HepG2 (cell line): ENCODE data around the gene PCBP4. TPM values are rescaled to one million over a fixed set of nuclear protein-coding genes. Genes with fewer than 3 reads are reported as not detected.

ENCODE experiments used
- FOXM1 ChIP-seq: sonication (generic); formaldehyde crosslinking; IDR thresholded peaks from 2 replicates; pipeline ENCODE4 v1.5.0; 2020; ENCODE audit warnings: missing genetic modification reagents
- HCFC1 ChIP-seq: fragments of 150-350 bp; IDR thresholded peaks from 2 replicates; pipeline ENCODE4 v1.6.1; 2014; ENCODE audit warnings: low read depth, low read length
- HOXA5 ChIP-seq: sonication (generic); formaldehyde crosslinking; IDR thresholded peaks from 2 replicates; pipeline ENCODE4 v1.4.0; 2020; ENCODE audit warnings: missing genetic modification reagents
- MXI1 ChIP-seq: IDR thresholded peaks from 3 replicates; pipeline ENCODE4 v1.6.1; 2012; ENCODE audit warnings: low read depth, low read length, inconsistent platforms, borderline replicate concordance
- NFRKB ChIP-seq: fragments of 450-650 bp; IDR thresholded peaks from 2 replicates; pipeline ENCODE4 v1.6.1; 2017
- PPARG ChIP-seq: conservative IDR thresholded peaks from 2 replicates; pipeline ENCODE4 v1.6.1; 2016; ENCODE audit warnings: missing biosample characterization, missing genetic modification reagents
- SNRNP70 ChIP-seq: fragments of 200-400 bp; formaldehyde crosslinking; IDR thresholded peaks from 2 replicates; pipeline ENCODE4 v1.6.1; 2017; ENCODE audit warnings: mild to moderate bottlenecking, low read depth, low read length, moderate library complexity
- ZBTB7A ChIP-seq: sonication (generic); formaldehyde crosslinking; IDR thresholded peaks from 2 replicates; pipeline ENCODE4 v1.8.0; 2022; ENCODE audit warnings: mild to moderate bottlenecking, missing genetic modification reagents
- ZNF160 ChIP-seq: sonication (generic); formaldehyde crosslinking; IDR thresholded peaks from 2 replicates; pipeline ENCODE4 v1.8.0; 2022; ENCODE audit warnings: mild to moderate bottlenecking, inconsistent platforms, missing genetic modification reagents
- ZNF350 ChIP-seq: sonication (generic); formaldehyde crosslinking; IDR thresholded peaks from 2 replicates; pipeline ENCODE4 v1.4.0; 2020; ENCODE audit warnings: mild to moderate bottlenecking, low read depth, missing genetic modification reagents, borderline replicate concordance
- ZNF460 ChIP-seq: sonication (generic); formaldehyde crosslinking; IDR thresholded peaks from 2 replicates; pipeline ENCODE4 v1.5.1; 2020; ENCODE audit warnings: missing genetic modification reagents, mild to moderate bottlenecking, borderline replicate concordance
- ZNF629 ChIP-seq: sonication (generic); formaldehyde crosslinking; conservative IDR thresholded peaks from 2 replicates; pipeline ENCODE4 v1.5.0; 2020; ENCODE audit warnings: missing genetic modification reagents
- ZNF644 ChIP-seq: IDR thresholded peaks from 2 replicates; pipeline ENCODE4 v1.6.1; 2016; ENCODE audit warnings: low read depth
- ZNF737 ChIP-seq: sonication (generic); formaldehyde crosslinking; IDR thresholded peaks from 2 replicates; pipeline ENCODE4 v1.5.0; 2020; ENCODE audit warnings: missing genetic modification reagents, mild to moderate bottlenecking, borderline replicate concordance
- ZSCAN9 ChIP-seq: IDR thresholded peaks from 2 replicates; pipeline ENCODE4 v1.6.1; 2016; ENCODE audit warnings: borderline replicate concordance
- polyA plus RNA-seq, 8 experiments: library from polyadenylated mRNA; depleted of rRNA in 3 of 8; stranded (reverse) in 7 of 8; unstranded in 1 of 8; fragments of >200 nt; fragmentation: Illumina TruSeq in 4 of 8; extraction: Trizol in 4 of 8; gene quantifications; 2 replicates each; pipeline versions ENCODE4 v1.2.1 to v1.2.3, GENCODE V29; 2011 to 2016; ENCODE audit warnings: low read depth in 4 of 8, missing spikeins in 1 of 8, mixed read lengths in 1 of 8; ENCODE audit not compliant: insufficient read depth in 1 of 8
- total RNA-seq, 5 experiments: library from RNA; depleted of rRNA; stranded (reverse); fragments of >200 nt; fragmentation: Illumina TruSeq; extraction: Trizol; gene quantifications; 2 replicates each; pipeline ENCODE4 v1.2.3, GENCODE V29; 2016; ENCODE audit warnings: low read depth in 1 of 5
- TF ChIP-seq, protein P1 (sequence below): sonication (generic); formaldehyde crosslinking; IDR thresholded peaks from 2 replicates; pipeline ENCODE4 v1.4.0; 2020; ENCODE audit warnings: missing genetic modification reagents
- TF ChIP-seq, protein P2 (sequence below): IDR thresholded peaks from 2 replicates; pipeline ENCODE4 v1.6.1; 2016; ENCODE audit warnings: low read depth, control low read depth
- TF ChIP-seq, protein P3 (sequence below): sonication (generic); formaldehyde crosslinking; IDR thresholded peaks from 2 replicates; pipeline ENCODE4 v1.5.0; 2020; ENCODE audit warnings: missing genetic modification reagents
- TF ChIP-seq, protein P4 (sequence below): sonication (generic); formaldehyde crosslinking; IDR thresholded peaks from 2 replicates; pipeline ENCODE4 v1.9.0; 2021; ENCODE audit warnings: mild to moderate bottlenecking, missing genetic modification reagents

Gene PCBP4
- total and polyA plus RNA-seq, 2 of the 13 experiments (the other 11 are each of a cell fraction or from before 2014, with no cell fraction given): 36.8 to 51.3 TPM

DNA sequence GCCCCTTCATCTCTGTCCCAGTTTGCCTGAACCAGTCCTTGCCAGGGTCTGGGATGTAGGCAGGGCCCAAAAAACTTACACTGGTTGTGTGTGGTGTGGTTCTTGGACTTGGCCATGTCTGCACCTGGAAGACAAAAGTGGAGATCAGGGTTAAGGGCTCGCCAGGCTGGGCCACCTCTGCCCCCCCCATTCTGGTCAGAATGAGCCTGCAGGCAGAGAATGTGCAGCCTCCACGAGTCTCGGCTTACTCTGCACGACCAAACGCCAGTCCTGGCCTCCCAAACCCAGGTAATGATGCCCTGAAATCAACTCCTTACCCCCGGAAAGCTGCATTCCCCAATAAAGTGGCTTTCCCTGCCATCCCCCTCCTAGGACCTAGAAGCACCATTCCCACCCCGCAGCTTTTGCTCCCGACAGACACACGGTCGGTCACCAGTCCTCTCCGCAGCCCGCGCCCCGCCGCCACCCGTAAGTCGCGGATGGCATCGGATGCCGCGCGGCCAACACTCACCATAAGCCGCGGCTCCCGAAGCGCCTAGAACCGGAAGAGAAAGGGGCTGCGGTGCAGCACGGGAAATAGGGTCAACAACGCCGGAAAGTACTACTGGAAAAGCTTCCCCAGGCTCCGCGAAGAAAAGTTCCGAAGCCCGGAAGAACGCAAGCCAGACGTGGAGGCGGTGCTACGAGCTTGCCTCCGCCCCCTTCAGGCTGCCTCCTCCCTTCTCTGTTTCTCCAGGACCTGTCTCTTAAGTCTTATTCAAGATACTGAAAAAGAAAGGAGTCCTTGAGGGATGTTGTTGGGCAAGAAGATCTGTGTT is 28.3 kb upstream of the PCBP4 start, which contains the start of gene RPL29 (continued):
- TF ChIP-seq, protein P1, sequence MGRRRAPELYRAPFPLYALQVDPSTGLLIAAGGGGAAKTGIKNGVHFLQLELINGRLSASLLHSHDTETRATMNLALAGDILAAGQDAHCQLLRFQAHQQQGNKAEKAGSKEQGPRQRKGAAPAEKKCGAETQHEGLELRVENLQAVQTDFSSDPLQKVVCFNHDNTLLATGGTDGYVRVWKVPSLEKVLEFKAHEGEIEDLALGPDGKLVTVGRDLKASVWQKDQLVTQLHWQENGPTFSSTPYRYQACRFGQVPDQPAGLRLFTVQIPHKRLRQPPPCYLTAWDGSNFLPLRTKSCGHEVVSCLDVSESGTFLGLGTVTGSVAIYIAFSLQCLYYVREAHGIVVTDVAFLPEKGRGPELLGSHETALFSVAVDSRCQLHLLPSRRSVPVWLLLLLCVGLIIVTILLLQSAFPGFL (CRISPR knock-in tag): no peak
- peak; percentile 82; the same call in 1 of the 2 replicates for TF ChIP-seq ZSCAN9
- peak; percentile 76 for TF ChIP-seq PPARG (CRISPR knock-in tag)
- TF ChIP-seq ZNF644 (CRISPR knock-in tag): no peak
- no peak for TF ChIP-seq ZNF629 (CRISPR knock-in tag)
- TF ChIP-seq, protein P2, sequence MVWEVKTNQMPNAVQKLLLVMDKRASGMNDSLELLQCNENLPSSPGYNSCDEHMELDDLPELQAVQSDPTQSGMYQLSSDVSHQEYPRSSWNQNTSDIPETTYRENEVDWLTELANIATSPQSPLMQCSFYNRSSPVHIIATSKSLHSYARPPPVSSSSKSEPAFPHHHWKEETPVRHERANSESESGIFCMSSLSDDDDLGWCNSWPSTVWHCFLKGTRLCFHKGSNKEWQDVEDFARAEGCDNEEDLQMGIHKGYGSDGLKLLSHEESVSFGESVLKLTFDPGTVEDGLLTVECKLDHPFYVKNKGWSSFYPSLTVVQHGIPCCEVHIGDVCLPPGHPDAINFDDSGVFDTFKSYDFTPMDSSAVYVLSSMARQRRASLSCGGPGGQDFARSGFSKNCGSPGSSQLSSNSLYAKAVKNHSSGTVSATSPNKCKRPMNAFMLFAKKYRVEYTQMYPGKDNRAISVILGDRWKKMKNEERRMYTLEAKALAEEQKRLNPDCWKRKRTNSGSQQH: peak; percentile 48; the same call in 1 of the 2 replicates
- TF ChIP-seq MXI1: peak; percentile 89; the same call in 2 of the 3 replicates
- TF ChIP-seq, protein P3, sequence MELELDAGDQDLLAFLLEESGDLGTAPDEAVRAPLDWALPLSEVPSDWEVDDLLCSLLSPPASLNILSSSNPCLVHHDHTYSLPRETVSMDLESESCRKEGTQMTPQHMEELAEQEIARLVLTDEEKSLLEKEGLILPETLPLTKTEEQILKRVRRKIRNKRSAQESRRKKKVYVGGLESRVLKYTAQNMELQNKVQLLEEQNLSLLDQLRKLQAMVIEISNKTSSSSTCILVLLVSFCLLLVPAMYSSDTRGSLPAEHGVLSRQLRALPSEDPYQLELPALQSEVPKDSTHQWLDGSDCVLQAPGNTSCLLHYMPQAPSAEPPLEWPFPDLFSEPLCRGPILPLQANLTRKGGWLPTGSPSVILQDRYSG (CRISPR knock-in tag): peak; percentile 76; the same call in 1 of the 2 replicates
- 0 out of 2 replicates have a peak, but pooled peaks have one; percentile 24 for TF ChIP-seq FOXM1
- peak; percentile 93 for TF ChIP-seq HOXA5 (CRISPR knock-in tag)
- peak; percentile 97; the same call in 1 of the 2 replicates for TF ChIP-seq ZNF350
- no peak for TF ChIP-seq ZNF460 (CRISPR knock-in tag)
- TF ChIP-seq HCFC1: peak; percentile 82
- TF ChIP-seq, protein P4, sequence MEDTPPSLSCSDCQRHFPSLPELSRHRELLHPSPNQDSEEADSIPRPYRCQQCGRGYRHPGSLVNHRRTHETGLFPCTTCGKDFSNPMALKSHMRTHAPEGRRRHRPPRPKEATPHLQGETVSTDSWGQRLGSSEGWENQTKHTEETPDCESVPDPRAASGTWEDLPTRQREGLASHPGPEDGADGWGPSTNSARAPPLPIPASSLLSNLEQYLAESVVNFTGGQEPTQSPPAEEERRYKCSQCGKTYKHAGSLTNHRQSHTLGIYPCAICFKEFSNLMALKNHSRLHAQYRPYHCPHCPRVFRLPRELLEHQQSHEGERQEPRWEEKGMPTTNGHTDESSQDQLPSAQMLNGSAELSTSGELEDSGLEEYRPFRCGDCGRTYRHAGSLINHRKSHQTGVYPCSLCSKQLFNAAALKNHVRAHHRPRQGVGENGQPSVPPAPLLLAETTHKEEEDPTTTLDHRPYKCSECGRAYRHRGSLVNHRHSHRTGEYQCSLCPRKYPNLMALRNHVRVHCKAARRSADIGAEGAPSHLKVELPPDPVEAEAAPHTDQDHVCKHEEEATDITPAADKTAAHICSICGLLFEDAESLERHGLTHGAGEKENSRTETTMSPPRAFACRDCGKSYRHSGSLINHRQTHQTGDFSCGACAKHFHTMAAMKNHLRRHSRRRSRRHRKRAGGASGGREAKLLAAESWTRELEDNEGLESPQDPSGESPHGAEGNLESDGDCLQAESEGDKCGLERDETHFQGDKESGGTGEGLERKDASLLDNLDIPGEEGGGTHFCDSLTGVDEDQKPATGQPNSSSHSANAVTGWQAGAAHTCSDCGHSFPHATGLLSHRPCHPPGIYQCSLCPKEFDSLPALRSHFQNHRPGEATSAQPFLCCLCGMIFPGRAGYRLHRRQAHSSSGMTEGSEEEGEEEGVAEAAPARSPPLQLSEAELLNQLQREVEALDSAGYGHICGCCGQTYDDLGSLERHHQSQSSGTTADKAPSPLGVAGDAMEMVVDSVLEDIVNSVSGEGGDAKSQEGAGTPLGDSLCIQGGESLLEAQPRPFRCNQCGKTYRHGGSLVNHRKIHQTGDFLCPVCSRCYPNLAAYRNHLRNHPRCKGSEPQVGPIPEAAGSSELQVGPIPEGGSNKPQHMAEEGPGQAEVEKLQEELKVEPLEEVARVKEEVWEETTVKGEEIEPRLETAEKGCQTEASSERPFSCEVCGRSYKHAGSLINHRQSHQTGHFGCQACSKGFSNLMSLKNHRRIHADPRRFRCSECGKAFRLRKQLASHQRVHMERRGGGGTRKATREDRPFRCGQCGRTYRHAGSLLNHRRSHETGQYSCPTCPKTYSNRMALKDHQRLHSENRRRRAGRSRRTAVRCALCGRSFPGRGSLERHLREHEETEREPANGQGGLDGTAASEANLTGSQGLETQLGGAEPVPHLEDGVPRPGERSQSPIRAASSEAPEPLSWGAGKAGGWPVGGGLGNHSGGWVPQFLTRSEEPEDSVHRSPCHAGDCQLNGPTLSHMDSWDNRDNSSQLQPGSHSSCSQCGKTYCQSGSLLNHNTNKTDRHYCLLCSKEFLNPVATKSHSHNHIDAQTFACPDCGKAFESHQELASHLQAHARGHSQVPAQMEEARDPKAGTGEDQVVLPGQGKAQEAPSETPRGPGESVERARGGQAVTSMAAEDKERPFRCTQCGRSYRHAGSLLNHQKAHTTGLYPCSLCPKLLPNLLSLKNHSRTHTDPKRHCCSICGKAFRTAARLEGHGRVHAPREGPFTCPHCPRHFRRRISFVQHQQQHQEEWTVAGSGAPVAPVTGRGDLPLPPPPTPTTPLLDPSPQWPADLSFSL (CRISPR knock-in tag): 0 out of 2 replicates have a peak, but pooled peaks have one; percentile 26
- TF ChIP-seq ZNF737 (CRISPR knock-in tag): no peak; the same call in 1 of the 2 replicates
- TF ChIP-seq ZBTB7A (CRISPR knock-in tag): 0 out of 2 replicates have a peak, but pooled peaks have one; percentile 21
- TF ChIP-seq ZNF160 (CRISPR knock-in tag): peak; percentile 47; the same call in 1 of the 2 replicates
- TF ChIP-seq NFRKB: no peak
- no peak for TF ChIP-seq SNRNP70
